Umbilical cord (tissue), 2 donors: ENCODE measurements around the gene SWT1. TPM values are rescaled to one million over a fixed set of nuclear protein-coding genes. Genes with fewer than 3 reads are reported as not detected.
"Not testable (repeated sequence)": the region's sequence is repeated elsewhere in the genome, so short reads cannot be mapped to it uniquely, and the experiment has no call there.

Experiments used
- DNase-seq: peaks from one replicate; pipeline ENCODE4 v3.0.0-alpha.2; 2015; ENCODE audit warnings: low spot score
- total RNA-seq: library from RNA; depleted of rRNA; stranded (reverse); fragments of >200 nt; gene quantifications from one replicate; pipeline ENCODE4 v1.2.3, GENCODE V29; 2014; ENCODE audit warnings: low replicate concordance; ENCODE audit not compliant: insufficient read depth

SWT1 gene
- total RNA-seq, 1 donor from 2014 or later = 22.9 TPM

DNA sequence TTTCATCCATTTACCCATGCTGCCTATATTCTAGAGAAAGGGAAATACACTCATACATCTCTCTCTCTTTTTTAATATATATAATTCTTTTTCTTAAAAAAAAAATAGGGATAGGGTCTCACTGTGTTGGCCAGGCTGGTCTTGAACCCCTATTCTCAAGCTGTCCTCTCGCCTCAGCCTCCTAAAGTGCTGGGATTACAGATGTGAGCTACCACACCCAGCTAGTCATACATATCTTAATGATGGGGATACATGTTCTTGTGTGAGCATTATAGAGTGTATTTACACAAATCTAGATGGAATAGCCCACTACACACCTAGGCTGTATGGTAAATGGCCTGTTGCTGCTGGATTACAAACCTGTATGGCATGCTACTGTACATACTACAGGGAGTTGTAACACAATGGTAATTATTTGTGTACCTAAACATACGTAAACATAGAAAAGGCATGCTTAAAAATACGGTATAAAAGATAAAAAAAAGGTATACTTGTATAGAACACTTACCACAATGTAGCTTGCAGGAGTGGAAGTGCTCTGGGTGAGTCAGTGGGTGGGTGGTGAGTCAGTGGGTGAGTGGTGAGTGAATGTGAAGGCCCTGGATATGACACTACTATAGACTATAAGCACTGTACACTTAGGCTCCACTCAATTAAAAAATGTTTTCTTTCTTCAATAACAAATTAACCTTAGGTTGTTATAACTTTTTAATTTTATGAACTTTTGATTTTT lies 87.2 kb downstream of the SWT1 start:
- no peak for DNase-seq

DNA sequence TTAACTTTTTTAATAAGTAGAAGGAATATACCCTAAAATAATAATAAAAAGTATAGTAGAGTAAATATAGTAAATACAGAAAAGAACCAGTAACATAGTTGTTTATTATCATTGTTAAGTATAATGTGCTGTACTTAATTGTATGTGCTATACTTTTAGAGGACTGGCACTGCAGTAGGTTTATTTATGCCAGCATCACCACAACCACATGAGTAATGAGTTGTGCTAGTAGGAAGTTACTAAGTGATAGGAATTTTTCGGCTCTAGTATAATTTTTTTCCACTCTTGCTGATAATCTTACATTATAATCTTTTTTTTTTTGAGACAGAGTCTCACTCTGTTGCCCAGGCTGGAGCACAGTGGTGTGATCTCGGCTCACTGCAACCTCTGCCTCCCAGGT lies 88.5 kb downstream of the SWT1 start:
- no peak for DNase-seq

DNA sequence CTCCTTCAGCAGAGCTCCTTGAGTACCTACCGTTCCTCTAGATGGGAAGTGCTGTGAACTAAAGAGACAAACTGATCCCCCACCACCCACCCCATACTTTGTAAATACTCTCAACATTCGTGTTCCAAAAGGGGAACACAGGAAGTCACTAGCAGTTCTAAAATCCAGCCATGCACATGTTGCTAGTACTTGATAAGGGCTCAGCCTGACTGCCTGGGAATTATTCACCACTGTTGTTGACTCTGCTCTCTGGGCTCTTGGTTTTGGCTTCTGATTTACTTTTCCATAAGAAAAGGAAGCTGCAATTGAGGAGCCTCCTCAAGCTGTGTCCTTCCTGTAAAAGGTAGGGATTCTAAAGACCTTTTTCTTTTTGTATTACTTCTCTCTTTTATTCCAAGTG lies 92.6 kb downstream of the SWT1 start:
- no peak for DNase-seq

DNA sequence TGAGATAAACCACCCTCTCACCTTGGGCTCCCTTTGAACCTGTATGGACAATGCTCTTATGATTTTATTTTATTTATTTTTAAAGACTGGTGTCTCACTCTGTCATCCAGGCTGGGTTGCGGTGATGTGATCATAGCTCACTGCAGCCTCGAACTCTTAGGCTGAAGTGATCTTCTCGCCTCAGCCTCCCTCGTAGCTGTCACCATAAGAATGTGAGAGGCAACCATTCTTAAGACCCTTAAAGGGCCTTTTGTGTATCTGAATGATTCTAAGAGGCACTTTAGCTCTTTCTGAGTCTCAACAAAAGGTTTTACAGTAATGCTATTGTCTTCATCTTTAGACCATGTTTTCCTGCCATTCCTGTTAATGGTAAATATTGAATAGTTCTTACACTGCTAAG lies 93.1 kb downstream of the SWT1 start:
- no peak for DNase-seq

DNA sequence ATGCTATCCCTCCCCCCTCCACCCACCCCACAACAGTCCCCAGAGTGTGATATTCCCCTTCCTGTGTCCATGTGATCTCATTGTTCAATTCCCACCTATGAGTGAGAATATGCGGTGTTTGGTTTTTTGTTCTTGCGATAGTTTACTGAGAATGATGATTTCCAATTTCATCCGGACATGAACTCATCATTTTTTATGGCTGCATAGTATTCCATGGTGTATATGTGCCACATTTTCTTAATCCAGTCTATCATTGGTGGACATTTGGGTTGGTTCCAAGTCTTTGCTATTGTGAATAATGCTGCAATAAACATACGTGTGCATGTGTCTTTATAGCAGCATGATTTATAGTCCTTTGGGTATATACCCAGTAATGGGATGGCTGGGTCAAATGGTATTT lies 95.0 kb downstream of the SWT1 start:
- DNase-seq = not testable (repeated sequence)

DNA sequence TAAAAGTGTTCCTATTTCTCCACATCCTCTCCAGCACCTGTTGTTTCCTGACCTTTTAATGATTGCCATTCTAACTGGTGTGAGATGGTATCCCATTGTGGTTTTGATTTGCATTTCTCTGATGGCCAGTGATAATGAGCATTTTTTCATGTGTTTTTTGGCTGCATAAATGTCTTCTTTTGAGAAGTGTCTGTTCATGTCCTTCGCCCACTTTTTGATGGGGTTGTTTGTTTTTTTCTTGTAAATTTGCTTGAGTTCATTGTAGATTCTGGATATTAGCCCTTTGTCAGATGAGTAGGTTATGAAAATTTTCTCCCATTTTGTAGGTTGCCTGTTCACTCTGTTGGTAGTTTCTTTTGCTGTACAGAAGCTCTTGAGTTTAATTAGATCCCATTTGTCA lies 95.4 kb downstream of the SWT1 start:
- not testable (repeated sequence) for DNase-seq

DNA sequence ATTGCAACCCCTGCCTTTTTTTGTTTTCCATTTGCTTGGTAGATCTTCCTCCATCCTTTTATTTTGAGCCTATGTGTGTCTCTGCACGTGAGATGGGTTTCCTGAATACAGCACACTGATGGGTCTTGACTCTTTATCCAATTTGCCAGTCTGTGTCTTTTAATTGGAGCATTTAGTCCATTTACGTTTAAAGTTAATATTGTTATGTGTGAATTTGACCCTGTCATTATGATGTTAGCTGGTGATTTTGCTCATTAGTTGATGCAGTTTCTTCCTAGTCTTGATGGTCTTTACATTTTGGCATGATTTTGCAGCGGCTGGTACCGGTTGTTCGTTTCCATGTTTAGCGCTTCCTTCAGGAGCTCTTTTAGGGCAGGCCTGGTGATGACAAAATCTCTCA lies 98.6 kb downstream of the SWT1 start:
- not testable (repeated sequence) for DNase-seq

DNA sequence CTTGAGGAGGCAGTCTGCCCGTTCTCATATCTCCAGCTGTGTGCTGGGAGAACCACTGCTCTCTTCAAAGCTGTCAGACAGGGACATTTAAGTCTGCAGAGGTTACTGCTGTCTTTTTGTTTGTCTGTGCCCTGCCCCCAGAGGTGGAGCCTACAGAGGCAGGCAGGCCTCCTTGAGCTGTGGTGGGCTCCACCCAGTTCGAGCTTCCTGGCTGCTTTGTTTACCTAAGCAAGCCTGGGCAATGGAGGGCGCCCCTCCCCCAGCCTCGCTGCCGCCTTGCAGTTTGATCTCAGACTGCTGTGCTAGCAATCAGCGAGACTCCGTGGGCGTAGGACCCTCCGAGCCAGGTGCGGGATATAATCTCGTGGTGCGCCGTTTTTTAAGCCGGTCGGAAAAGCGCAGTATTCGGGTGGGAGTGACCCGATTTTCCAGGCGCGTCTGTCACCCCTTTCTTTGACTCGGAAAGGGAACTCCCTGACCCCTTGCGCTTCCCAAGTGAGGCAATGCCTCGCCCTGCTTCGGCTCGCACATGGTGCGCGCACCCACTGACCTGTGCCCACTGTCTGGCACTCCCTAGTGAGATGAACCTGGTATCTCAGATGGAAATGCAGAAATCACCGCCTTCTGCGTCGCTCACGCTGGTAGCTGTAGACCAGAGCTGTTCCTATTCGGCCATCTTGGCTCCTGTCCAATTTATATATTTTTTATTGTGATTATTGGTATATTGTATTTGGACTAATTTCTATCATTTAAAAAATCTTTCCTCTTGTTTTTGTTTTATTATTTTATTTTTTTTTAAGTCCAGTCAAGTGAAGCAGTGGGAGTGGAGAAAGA lies 100.4 kb downstream of the SWT1 start:
- DNase-seq = not testable (repeated sequence)

DNA sequence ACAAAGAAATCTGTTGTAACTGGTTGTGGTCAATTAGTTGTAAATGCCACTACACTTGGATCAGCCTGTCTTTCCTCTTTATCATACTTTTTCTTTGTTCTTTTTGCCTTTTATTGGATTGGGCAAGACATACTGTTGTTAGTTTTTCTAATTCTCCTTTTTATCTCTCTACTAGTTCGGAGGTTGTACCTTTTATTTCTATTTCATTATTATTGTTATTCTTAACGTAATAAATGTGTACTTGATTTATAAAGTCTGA lies 100.9 kb downstream of the SWT1 start:
- DNase-seq = no peak

DNA sequence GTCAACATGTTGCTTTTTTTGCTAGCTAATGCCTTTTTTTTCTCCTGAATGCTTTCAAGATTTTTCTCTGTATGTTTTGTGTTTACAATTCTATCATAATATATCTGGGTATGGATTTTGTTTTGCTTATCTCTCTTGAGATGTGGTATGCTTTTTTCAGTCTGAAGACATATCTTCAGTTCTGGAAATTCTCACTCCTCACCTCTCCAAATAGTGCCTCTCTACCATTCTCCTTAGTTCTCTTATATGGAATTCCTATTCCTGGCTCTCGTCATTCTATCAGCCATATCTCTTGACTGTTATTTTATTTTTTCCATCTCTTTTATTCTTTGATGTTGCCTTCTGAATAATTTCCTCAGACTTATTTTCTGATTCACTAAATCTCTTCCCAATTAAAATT lies 101.7 kb downstream of the SWT1 start:
- DNase-seq = peak; percentile 61

DNA sequence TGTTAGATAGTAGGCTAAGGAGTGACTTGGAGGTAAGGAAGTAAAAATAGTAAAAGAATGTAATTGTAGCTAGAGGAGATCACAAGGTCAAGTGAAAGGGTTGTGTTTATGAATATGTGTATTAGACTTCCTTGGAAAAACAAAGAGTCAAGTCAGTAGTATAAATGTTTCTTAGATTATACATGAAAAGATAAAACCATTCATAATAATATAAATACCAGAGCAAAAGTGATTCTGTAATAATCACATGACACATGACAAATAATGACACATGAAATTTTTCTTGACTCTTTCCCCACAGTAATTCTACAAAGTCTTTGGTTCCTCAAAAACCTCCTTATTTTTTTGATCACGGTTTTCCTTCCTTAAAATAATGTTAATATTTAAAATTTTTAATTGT lies 103.6 kb downstream of the SWT1 start:
- DNase-seq = no peak

DNA sequence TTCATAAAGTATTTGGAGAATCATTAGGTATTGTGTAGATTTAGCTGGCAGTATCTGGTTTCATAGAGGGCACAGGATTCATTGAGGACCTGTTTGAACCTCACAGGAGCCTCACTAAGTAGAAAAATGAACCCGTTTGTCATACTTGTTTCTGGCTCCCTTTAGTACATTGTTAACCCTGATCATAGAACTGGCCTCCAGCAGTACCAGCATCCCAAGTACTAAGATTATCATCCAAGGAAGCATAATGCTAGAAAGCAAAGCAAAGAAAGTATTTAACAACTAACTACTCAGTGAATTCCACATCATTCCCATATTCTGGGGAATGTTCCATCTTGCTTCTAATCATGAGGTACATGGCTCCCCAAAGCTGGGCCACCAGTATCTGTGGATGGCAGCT lies 105.2 kb downstream of the SWT1 start:
- DNase-seq = no peak

DNA sequence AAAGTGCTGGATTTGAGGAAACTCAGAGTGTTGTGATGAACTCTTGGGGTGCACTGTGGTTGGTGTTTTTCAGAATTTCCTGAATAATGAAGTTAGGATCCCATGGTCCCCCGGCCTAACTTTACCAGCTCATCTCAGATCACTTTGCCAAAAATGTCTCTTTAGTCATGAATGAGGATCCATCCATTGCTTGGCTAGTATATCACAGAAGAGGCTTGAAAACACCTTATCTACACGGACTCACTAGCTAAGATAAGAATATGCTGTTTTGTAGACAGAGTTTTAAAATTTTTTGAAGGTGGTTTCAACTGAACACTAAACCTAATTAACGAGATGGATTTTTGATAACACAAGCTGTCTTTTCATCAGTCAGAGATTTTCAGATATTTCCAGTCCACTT lies 106.3 kb downstream of the SWT1 start:
- no peak for DNase-seq

DNA sequence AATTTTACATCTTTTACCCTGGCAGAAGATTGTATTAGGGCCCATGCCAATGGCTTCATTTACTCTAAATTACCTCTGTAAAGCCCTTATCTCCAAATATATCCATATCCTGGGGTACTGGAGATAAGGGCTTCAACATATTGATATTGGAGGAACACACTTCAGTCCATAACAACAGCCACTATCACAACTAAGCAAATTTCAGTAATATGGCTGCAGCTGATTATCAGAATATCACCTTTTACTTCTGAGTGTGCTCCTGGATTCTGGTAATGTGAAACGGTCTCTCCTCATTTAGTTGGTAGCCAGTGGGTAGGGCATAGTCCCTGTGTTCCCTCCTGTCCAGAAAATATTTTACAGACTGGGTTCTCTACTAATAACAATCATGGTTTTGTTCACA lies 106.8 kb downstream of the SWT1 start:
- no peak for DNase-seq

DNA sequence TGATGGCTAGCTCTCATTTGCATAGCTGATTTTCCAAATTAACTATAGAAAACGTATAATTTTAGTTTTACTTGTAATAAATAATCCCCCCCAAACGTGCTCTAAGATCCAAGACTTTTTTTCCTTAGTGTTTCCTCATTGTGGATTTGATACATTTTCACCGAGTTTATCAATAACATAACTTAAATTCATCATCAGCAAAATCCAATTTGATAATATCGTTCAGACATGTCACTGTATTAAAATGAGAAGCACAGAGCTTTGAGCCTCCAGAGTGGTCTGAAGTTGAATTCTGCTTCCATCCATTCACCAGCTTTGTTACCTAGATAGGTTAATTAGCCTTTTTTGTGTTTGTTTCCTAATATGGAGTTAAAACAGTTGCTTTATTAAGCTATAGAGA lies 108.3 kb downstream of the SWT1 start:
- DNase-seq = no peak

DNA sequence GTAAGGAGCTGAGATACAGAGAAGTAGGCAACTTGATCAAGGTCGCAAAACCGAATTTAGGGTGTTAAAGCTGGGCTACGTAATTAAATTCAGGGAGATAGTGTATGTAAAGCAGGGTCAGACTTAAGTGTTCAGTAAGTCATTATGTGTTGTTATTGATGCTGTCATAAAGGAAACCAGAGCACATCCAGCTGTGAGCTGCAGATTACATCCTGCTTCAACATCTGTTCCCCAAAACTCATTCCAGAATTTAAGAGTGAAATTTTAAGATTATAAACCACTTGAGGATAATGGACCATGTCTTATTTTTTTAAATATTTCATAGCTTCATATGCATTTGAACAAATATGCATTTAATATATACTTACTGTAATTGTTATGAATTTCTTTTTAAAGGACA lies 110.3 kb downstream of the SWT1 start:
- no peak for DNase-seq

DNA sequence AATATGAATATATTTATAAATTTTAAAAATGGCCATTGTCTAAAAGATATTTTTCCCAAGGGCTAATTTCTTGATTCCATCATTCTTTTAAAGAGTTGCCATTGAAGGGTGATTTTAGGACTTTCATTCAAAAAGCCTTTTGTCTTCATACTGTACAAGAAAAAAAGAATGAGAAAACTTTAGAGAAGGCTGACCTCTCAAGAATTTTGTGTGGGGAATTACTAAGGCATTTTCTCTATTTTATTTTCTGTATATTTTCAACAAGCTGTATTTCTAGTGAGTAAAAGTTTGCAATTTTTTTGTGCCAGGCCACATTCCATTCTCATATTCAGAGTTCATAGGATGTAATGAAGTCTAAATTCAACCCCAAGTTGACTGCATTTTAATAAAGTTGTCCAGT lies 110.7 kb downstream of the SWT1 start:
- no peak for DNase-seq

DNA sequence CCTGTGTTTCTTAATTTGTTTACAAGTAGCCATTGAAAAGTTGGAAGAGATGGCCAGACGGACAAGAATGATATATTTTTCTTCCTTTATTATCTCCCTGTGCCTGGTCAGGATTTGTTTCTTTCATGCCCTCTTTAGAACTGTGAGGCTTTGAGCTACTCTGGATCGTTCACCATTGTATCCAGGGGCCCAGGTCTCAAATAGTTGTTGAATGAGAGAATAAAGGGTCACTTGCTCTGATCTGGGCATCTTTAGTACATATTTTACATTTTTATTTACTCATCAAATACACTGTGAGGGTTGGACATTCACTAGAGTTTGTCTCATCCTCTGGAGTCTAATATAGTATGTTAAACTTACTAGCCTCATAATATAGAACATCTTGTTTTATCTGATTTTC lies 111.4 kb downstream of the SWT1 start:
- no peak for DNase-seq

DNA sequence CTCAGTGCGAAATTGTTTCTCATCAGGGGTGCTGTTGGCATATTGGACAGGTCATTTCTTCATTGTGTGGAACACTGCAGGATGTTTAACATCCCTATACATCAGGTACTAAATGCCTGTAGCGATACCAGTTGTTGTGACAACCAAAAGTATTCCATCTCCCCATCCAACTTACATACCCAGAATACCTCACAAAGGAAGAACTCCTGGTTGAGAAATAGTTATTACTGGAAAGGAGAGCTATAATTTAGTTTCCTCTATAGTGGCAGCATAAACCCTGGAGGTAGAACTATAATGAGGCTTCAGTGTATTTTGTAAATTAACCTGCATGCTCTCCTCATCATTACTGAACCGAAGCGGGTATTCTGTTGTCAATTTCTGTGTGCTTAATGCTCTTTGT lies 115.0 kb downstream of the SWT1 start:
- DNase-seq = no peak

DNA sequence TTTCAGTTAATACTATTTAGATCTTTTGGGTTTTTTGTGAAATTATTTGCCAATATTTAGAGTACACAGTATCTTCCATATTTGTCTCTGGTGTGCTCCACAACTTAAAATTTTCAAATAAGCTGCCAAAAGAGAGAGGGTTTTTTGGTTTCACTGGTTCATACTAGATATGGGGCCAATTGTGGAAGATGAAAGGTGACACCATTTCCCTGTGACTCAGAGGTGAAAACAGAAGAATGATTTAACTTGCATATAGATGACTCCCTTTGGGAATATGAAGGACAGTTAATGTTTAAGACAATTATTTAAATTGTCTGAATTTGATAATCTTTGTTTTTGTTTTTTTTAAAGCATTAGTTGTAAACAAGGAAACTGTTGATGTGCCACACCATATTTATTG lies 122.6 kb downstream of the SWT1 start:
- no peak for DNase-seq

DNA sequence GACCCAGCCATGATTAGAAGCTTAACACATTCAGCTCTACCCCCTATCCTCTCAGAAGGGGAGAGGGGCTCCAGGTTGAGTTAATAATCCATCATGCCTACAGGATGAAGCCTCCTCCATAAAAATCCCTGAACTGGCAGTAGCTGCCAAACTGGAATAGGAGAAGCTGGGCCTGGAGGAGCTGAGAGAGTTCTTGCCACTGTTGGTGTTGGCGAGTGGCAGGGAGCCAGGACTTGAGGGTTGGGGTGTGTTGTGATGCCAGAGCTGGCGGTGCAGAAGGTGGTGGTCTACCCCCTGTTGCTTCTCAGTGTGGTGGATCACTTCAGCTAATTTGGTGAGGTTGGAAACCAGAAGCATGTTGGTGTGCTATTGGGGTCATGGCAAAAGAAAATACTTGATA lies 123.6 kb downstream of the SWT1 start:
- no peak for DNase-seq

DNA sequence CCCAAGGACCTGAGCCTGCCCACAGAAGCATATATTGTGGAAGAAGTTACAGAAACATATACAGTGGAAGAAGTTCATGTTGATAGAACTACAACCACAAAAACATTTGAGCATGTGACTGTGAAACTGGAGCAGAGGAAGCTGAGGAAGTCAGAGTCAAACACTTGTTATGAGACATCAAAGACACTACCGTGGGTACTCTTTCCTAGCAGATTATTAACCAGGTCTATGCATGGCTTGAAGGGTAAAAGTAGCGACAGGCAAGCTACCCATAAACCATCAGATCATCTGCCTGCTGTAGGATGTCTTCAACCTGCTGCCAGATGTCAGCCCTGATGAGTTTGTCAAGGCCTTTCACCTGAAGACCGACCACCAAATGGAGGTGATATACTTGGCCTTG lies 124.3 kb downstream of the SWT1 start:
- no peak for DNase-seq

DNA sequence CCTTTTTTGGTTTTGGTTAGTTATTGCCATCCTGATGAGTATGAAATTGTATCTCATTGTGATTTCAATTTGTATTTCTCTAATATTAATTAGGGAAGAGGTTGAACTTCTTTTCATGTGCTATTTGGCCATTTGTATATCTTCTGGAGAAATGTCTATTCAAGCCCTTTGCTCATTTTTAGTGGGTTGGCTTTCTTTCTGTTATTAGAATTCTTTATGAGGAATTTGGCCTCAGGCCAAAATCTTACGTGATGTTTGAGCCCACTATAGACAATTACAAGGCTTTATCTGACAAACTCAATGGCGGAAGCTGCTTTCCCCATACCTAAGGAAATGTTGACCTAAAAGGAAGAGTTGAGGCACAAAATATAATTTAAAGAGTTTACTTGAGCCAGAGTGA lies 127.1 kb downstream of the SWT1 start:
- DNase-seq = no peak
